Ovary (tissue), 3 donors: ENCODE measurements around the gene SLC6A6.

ENCODE experiments used
- CTCF ChIP-seq, 3 donors: fragments of 450-650 bp in 2 of 3; fragments of 200-600 bp in 1 of 3; IDR thresholded peaks; one replicate each; pipeline versions ENCODE4 v1.5.1 to v1.8.0; 2016 to 2022; ENCODE audit warnings: antibody characterized with exemption in 3 of 3, mild to moderate bottlenecking in 1 of 3
- EP300 ChIP-seq: sonication (generic); formaldehyde crosslinking; IDR thresholded peaks from one replicate; pipeline ENCODE4 v1.6.1; 2017; ENCODE audit warnings: antibody characterized with exemption
- POLR2A ChIP-seq: fragments of 450-650 bp; IDR thresholded peaks from one replicate; pipeline ENCODE4 v1.6.1; 2017; ENCODE audit warnings: antibody characterized with exemption, mild to moderate bottlenecking, moderate library complexity
- donor health status: DM: no; HTN: no; CAD: no.

- TF ChIP-seq POLR2A, result no peak
- TF ChIP-seq CTCF (IDR thresholded peaks at IDR 0.05), result no peak
- no peak for TF ChIP-seq EP300
Measured at GRCh38 chr3:14425581-14426304, 23.3 kb downstream of the SLC6A6 start.
